SKM-1 (cell line): ENCODE measurements around the gene RRP1B.

Source experiments
- DNase-seq: peaks from one replicate; lab custom pipeline; 2025; ENCODE audit not compliant: unreplicated experiment; lab: John Stamatoyannopoulos, UW

RRP1B gene

GRCh38 chr21:43740497-43741156 is 81.3 kb downstream of the RRP1B start:
- DNase-seq = no peak

- DNase-seq = no peak
These were observed 82.2 kb downstream of the RRP1B start for GRCh38 chr21:43741423-43742096.

- no peak for DNase-seq
These were observed 84.6 kb downstream of the RRP1B start for GRCh38 chr21:43743947-43744346.

- DNase-seq = no peak
These were observed 85.4 kb downstream of the RRP1B start for GRCh38 chr21:43744725-43745124.
